ENCODE measurements around the gene LDHB. TPM values are rescaled to one million over a fixed set of nuclear protein-coding genes. Genes with fewer than 3 reads are reported as not detected.

Gene LDHB
- total RNA-seq, 2 donors from 2014 or later = 249 to 280 TPM

DNA sequence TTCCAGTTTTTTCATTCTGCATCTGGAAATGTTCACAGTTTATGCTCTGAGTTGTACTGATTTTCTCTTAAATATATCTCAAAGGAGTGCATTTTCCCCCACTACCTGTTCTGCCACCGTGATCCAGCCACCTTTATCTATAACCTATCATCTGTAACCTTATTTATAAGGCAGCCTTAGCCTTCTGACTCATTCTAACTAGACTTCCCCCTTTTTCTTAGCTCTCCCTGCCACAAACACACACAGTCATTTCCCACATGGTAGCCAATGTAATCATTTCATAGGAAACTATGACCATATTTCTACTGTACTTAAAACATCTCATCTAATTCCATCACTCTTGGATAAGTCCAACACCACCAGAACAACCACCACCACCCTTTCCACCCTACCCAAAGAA lies 42.2 kb downstream of the LDHB start:
- H3K4me3 ChIP-seq = no peak overlapping the region
- H3K36me3 ChIP-seq = no peaks in the 10 kb centered on the region
- H3K27me3 ChIP-seq (replicated peaks; ENCODE audit: insufficient read depth) = no peaks in the 10 kb centered on the region
- no peak for DNase-seq (ENCODE audit: low spot score)
- H3K9me3 ChIP-seq = no peaks in the 10 kb centered on the region
- TF ChIP-seq POLR2A (IDR thresholded peaks at IDR 0.05) (no peak), POLR2AphosphoS5 (IDR thresholded peaks at IDR 0.05) (no peak)
- TF ChIP-seq, protein P1, sequence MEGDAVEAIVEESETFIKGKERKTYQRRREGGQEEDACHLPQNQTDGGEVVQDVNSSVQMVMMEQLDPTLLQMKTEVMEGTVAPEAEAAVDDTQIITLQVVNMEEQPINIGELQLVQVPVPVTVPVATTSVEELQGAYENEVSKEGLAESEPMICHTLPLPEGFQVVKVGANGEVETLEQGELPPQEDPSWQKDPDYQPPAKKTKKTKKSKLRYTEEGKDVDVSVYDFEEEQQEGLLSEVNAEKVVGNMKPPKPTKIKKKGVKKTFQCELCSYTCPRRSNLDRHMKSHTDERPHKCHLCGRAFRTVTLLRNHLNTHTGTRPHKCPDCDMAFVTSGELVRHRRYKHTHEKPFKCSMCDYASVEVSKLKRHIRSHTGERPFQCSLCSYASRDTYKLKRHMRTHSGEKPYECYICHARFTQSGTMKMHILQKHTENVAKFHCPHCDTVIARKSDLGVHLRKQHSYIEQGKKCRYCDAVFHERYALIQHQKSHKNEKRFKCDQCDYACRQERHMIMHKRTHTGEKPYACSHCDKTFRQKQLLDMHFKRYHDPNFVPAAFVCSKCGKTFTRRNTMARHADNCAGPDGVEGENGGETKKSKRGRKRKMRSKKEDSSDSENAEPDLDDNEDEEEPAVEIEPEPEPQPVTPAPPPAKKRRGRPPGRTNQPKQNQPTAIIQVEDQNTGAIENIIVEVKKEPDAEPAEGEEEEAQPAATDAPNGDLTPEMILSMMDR (IDR thresholded peaks at IDR 0.05) = no peak
- intact Hi-C loops (cut with DNase I) = no loop called here
- WGBS = 25% methylated on average over 1 of the region's 1 CpG
- H3K27ac ChIP-seq = no peak overlapping the region
- H3K4me1 ChIP-seq (replicated peaks) = no peaks in the 10 kb centered on the region

DNA sequence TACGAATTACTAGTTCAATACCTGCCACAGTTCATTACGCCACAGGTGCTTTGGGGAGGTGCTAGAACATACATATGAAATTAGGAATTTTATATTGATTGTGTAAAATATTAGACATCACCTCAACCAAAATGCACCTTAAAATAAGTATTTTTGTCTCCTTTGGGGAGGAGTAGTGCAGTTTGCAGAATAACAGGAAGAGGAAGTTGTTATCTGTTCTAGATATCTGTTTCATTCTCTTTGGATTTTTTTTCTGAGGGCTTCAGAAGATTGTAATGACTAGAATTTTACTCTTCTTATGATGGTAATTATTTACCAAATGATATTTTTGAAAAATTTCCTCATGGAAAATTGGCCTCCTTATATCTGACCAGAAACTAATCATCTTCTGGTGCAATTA lies 43.1 kb downstream of the LDHB start:
- 52% methylated on average over 2 of the region's 2 CpGs for WGBS
- intact Hi-C loops (cut with DNase I) = no loop called here
- H3K4me1 ChIP-seq (replicated peaks) = no peaks in the 10 kb centered on the region
- no peaks in the 10 kb centered on the region for H3K36me3 ChIP-seq
- DNase-seq (ENCODE audit: low spot score) = no peak
- TF ChIP-seq, protein P1 (IDR thresholded peaks at IDR 0.05) = no peak
- no peak for TF ChIP-seq POLR2A (IDR thresholded peaks at IDR 0.05)
- no peak for TF ChIP-seq POLR2AphosphoS5 (IDR thresholded peaks at IDR 0.05)
- H3K9me3 ChIP-seq = no peaks in the 10 kb centered on the region
- no peak overlapping the region for H3K4me3 ChIP-seq
- H3K27ac ChIP-seq = no peak overlapping the region
- no peaks in the 10 kb centered on the region for H3K27me3 ChIP-seq (replicated peaks; ENCODE audit: insufficient read depth)

DNA sequence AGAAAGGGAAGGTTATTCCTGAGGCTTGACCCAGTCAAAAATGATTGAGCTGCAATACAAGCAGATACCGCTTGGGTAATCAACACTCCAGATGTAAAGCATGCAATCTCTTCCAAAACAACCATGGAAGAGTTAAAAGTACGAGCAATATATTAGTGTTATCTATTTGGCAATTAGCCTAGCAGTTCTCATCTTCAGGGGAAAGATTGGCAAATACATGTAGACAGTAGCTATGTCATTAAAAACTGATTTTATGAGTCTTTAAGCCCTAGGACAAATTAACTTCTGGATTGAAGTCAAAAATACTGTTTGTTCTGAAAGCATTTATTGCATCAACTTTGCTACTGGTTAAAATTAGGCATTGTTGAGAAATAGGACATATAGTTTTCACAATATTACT lies 43.7 kb downstream of the LDHB start:
- no peak for DNase-seq (ENCODE audit: low spot score)
- no peaks in the 10 kb centered on the region for H3K4me1 ChIP-seq (replicated peaks)
- no peaks in the 10 kb centered on the region for H3K27me3 ChIP-seq (replicated peaks; ENCODE audit: insufficient read depth)
- no peak overlapping the region for H3K27ac ChIP-seq
- no peak overlapping the region for H3K4me3 ChIP-seq
- intact Hi-C loops (cut with DNase I) = no loop called here
- H3K36me3 ChIP-seq = no peaks in the 10 kb centered on the region
- TF ChIP-seq POLR2A (IDR thresholded peaks at IDR 0.05) (no peak), POLR2AphosphoS5 (IDR thresholded peaks at IDR 0.05) (no peak)
- TF ChIP-seq, protein P1 (IDR thresholded peaks at IDR 0.05) = peak in 2 of 4 experiments; percentile 6 to 27
- WGBS = 17% methylated on average over 2 of the region's 2 CpGs
- H3K9me3 ChIP-seq = no peaks in the 10 kb centered on the region

DNA sequence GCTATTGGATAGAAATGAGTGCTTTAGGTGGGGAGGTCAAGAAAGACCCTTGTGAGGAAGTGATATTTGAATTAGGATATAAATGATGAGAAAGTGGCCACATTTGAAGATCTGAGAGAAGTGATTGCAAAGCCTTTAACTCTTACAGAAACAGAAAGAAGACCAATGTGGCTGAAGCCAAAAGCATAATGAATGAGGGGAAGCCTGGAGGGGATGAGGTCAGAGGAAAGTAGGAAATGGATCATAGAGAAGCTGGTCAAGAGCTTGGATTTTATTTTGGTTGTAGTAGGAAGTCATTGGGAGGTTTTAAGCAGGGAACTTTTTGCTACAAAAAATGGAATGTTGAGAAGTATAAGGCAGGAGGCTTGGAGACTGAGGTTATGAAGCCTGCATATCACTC lies 49.4 kb downstream of the LDHB start:
- DNase-seq (ENCODE audit: low spot score) = no peak
- Histone ChIP-seq H3K36me3 (no peaks in the 10 kb centered on the region), H3K4me1 (replicated peaks) (no peaks in the 10 kb centered on the region), H3K27me3 (replicated peaks; ENCODE audit: insufficient read depth) (no peaks in the 10 kb centered on the region), H3K27ac (no peak overlapping the region), H3K9me3 (no peaks in the 10 kb centered on the region), H3K4me3 (no peak overlapping the region)
- no peak for TF ChIP-seq POLR2AphosphoS5 (IDR thresholded peaks at IDR 0.05)
- no peak for TF ChIP-seq POLR2A (IDR thresholded peaks at IDR 0.05)
- TF ChIP-seq, protein P1 (IDR thresholded peaks at IDR 0.05) = no peak
- intact Hi-C loops (cut with DNase I) = loop anchor here (10.0 kb wide), 1 partner anchor 77 kb away; no protein-coding TSS in a partner anchor

DNA sequence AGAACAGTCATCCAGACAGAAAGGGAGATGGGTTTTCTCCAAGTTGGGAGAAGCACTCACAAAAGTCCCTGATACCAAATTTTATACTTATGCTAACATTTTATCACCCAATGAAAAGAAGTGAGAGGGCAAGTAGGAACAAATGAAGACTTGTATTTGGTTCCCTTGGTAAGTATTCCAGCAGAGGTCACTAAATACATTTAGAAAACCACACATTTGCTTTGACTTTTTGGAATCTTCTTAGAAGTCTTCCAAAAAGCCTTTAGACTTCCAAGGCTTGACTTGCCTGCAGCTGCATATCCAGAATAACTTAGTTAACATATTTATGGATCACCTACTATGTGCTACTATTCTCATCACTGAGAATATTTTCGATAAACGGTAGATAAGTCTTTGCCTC lies 49.9 kb downstream of the LDHB start:
- TF ChIP-seq POLR2A (IDR thresholded peaks at IDR 0.05) = no peak
- TF ChIP-seq, protein P1 (IDR thresholded peaks at IDR 0.05) = peak in 3 of 4 experiments; percentile 17 to 52 (median 44)
- H3K9me3 ChIP-seq = no peaks in the 10 kb centered on the region
- 67% methylated on average over 2 of the region's 2 CpGs for whole genome bisulfite sequencing
- no peak overlapping the region for H3K4me3 ChIP-seq
- intact Hi-C loops (cut with DNase I) = loop anchor here (10.0 kb wide), 1 partner anchor 77 kb away; no protein-coding TSS in a partner anchor
- no peak overlapping the region for H3K27ac ChIP-seq
- no peak for DNase-seq (ENCODE audit: low spot score)
- no peaks in the 10 kb centered on the region for H3K4me1 ChIP-seq (replicated peaks)
- no peaks in the 10 kb centered on the region for H3K36me3 ChIP-seq
- no peaks in the 10 kb centered on the region for H3K27me3 ChIP-seq (replicated peaks; ENCODE audit: insufficient read depth)
